ENCODE data around the gene FOXC2.

FOXC2 gene

DNA sequence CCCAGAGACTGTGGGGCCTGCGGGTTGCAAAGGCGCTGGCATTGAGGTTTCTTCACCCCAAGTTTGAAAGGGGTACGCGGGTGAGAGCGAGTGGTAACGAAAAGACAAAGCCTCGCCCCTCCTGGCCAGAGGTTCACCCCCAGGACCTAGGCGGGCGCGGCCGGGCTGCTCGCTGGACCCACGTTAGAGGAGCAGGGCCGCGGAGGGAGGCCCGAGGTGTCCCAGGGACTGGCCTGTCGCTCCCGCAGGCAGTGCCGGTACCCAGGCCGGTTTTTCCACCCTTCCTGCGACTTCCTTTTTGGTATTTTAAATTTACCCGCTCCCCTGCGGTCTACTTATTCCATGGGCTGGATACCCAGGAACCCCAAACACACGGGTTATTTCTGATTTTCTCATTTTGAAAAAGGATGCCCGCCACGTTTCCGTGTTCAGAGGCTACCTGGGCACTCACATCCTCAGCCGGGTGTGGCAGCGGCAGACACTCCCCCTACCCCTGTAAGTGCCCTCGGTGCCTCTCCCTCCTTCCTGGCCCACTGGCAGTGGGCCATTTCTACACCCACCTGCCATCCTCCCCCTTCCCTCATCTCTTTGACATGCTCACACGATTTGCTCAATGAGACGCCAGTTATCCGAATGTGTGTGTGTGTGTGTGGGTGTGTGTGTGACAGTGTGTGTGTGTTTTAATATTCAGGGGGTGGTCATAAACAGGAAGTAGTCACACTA lies 10.1 kb downstream of the FOXC2 start:
- Histone ChIP-seq H3K4me3 (peak overlapping the region; percentile 60 to 78), H3K27me3 (no peaks in the 10 kb centered on the region), H3K36me3 (no peaks in the 10 kb centered on the region), H3K9me3 (no peaks in the 10 kb centered on the region), H3K27ac (peak overlapping the region; percentile 95 to 97), H3K4me1 (peaks cover 0 to 84% (median 64%) of the 10 kb centered on the region in 4 donors)
- TF ChIP-seq, protein P1, sequence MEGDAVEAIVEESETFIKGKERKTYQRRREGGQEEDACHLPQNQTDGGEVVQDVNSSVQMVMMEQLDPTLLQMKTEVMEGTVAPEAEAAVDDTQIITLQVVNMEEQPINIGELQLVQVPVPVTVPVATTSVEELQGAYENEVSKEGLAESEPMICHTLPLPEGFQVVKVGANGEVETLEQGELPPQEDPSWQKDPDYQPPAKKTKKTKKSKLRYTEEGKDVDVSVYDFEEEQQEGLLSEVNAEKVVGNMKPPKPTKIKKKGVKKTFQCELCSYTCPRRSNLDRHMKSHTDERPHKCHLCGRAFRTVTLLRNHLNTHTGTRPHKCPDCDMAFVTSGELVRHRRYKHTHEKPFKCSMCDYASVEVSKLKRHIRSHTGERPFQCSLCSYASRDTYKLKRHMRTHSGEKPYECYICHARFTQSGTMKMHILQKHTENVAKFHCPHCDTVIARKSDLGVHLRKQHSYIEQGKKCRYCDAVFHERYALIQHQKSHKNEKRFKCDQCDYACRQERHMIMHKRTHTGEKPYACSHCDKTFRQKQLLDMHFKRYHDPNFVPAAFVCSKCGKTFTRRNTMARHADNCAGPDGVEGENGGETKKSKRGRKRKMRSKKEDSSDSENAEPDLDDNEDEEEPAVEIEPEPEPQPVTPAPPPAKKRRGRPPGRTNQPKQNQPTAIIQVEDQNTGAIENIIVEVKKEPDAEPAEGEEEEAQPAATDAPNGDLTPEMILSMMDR (IDR thresholded peaks at IDR 0.05) = no peak
- DNase-seq = peak in 1 of 2 donors; percentile 76
- intact Hi-C loops (cut with DNase I; ENCODE audit: low total_unique reads) = loop anchor here (5.0 kb wide), 2 partner anchors 36 to 181 kb away; no protein-coding TSS in a partner anchor

DNA sequence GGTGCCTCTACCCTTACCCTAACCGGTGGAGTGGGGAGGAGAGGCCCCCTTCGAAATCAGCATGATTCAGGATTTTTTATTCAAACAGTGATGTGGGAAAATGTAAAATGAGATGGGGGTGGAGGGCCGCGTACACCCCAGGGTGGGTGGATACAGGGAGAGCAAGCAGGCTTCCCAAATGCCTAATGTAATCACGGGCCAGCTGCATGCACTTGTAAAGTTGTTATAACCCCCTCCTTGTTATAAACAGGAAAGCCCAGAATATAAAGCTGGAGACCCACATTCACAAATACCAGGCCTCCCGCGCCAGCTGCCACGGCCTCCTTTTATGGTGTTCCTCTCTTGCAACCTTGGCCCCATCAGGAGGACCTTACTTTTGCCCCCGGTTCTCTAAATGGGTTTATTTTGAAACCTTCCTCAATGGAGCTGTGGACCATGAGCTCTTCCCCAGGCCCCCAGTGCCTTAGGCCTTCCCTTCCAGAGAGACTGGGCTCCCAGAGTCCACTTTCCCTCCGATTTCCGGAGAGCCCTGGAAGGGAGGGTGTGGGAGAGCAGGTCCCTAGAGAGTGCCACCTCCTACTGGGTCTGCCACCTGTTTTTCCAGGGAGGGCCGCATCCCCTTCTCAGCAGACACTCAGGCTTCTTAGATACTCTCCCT lies 10.8 kb downstream of the FOXC2 start:
- intact Hi-C loops (cut with DNase I; ENCODE audit: low total_unique reads) = loop anchor here (5.0 kb wide), 2 partner anchors 35 to 180 kb away; no protein-coding TSS in a partner anchor
- Histone ChIP-seq H3K27ac (peak overlapping the region; percentile 95 to 97), H3K4me3 (peak overlapping the region; percentile 60 to 78), H3K9me3 (no peaks in the 10 kb centered on the region), H3K4me1 (peaks cover 0 to 84% (median 63%) of the 10 kb centered on the region in 4 donors), H3K36me3 (no peaks in the 10 kb centered on the region), H3K27me3 (no peaks in the 10 kb centered on the region)
- TF ChIP-seq, protein P1 (IDR thresholded peaks at IDR 0.05) = no peak
- DNase-seq = peak in 1 of 2 donors; percentile 69

DNA sequence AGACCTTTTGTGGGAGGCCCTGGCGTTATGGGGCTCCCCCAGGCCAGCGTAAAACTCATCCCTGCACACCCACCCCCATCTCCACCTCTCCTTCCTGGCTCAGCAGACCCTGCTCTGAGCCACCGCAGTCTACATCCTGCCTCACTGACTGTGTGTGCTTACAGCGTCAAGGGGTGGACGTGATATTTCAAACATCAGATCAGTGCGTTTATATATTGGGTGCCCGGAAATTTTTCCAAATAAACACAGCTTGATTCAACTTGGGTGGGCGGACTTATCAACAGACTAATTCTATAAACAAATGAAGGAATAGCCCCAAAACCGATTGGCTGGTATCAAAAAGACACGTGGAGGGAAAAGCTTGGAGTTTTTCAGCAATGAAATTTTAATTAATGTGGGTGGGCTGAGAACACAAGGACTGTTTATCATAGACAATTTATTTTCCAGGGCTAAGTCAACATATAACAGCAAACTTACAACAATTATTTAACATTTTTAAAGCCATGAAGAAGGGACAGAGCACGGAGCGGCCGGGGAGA lies 11.5 kb downstream of the FOXC2 start, which contains the start of gene FOXL1:
Gene FOXL1, plus strand, starts transcription at position 489 of the 539 bp plus-strand sequence. CDS start 175 bp downstream, outside the sequence.
- Histone ChIP-seq H3K4me1 (peaks cover 0 to 84% (median 61%) of the 10 kb centered on the region in 4 donors), H3K27me3 (no peaks in the 10 kb centered on the region), H3K36me3 (no peaks in the 10 kb centered on the region), H3K27ac (peak within 1 kb of the TSS; percentile 95 to 97), H3K9me3 (no peaks in the 10 kb centered on the region), H3K4me3 (peak within 1 kb of the TSS; percentile 60 to 78)
- DNase-seq = peak in 1 of 2 donors; percentile 72
- TF ChIP-seq, protein P1 (IDR thresholded peaks at IDR 0.05) = no peak
- intact Hi-C loops (cut with DNase I; ENCODE audit: low total_unique reads) = loop anchor here (5.0 kb wide), 2 partner anchors 34 to 179 kb away; no protein-coding TSS in a partner anchor

DNA sequence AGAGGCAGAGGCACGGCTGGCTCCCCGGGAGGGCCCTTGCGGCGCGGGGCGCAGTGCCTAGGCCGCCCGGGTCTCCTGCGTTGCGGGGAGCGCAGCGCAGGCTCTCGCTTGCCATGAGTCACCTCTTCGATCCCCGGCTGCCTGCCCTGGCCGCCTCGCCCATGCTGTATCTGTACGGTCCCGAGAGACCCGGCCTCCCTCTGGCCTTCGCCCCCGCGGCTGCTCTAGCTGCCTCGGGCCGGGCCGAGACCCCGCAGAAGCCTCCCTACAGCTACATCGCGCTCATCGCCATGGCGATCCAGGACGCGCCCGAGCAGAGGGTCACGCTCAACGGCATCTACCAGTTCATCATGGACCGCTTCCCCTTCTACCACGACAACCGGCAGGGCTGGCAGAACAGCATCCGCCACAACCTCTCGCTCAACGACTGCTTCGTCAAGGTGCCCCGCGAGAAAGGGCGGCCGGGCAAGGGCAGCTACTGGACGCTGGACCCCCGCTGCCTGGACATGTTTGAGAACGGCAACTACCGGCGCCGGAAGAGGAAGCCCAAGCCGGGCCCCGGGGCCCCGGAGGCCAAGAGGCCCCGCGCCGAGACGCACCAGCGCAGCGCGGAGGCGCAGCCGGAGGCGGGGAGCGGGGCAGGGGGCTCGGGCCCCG lies 12.1 kb downstream of the FOXC2 start:
- H3K36me3 ChIP-seq = no peaks in the 10 kb centered on the region
- H3K27me3 ChIP-seq = no peaks in the 10 kb centered on the region
- TF ChIP-seq, protein P1 (IDR thresholded peaks at IDR 0.05) = no peak
- intact Hi-C loops (cut with DNase I; ENCODE audit: low total_unique reads) = loop anchor here (5.0 kb wide), 2 partner anchors 34 to 179 kb away; no protein-coding TSS in a partner anchor
- H3K9me3 ChIP-seq = no peaks in the 10 kb centered on the region
- peak in 1 of 2 donors; percentile 80 for DNase-seq
- peak overlapping the region; percentile 60 to 78 for H3K4me3 ChIP-seq
- H3K27ac ChIP-seq = peak overlapping the region; percentile 95 to 97
- H3K4me1 ChIP-seq = peaks cover 0 to 84% (median 61%) of the 10 kb centered on the region in 4 donors

Measured in tibial artery (tissue), 4 donors.